ENCODE data around the gene NEK7. TPM values are rescaled to one million over a fixed set of nuclear protein-coding genes. Genes with fewer than 3 reads are reported as not detected.
A peak's percentile ranks its signal among the peaks of the same experiment; 100 is the strongest.
"Not testable (repeated sequence)": the region's sequence is repeated elsewhere in the genome, so short reads cannot be mapped to it uniquely, and the experiment has no call there.

NEK7 gene
- 10 to 100 TPM; 33.6 to 50.2 (median 39.6) TPM for polyA plus RNA-seq (ENCODE audit: insufficient read length in 10 of 10)
- long read RNA-seq, donor 1, full-length matches to known transcripts = 7 of 7 reads
- long read RNA-seq, donor 1, partial matches to known transcripts = 0 of 7 reads
- long read RNA-seq, donor 1, other reads (novel, unspliced or antisense) = 0 of 7 reads
- long read RNA-seq, donor 2, full-length matches to known transcripts = 6 of 6 reads
- long read RNA-seq, donor 2, partial matches to known transcripts = 0 of 6 reads
- long read RNA-seq, donor 2, other reads (novel, unspliced or antisense) = 0 of 6 reads
- long read RNA-seq, donor 3 = 0 reads
- long read RNA-seq, donor 4, full-length matches to known transcripts = 6 of 6 reads
- long read RNA-seq, donor 4, partial matches to known transcripts = 0 of 6 reads
- long read RNA-seq, donor 4, other reads (novel, unspliced or antisense) = 0 of 6 reads
- long read RNA-seq, donor 5, full-length matches to known transcripts = 8 of 8 reads
- long read RNA-seq, donor 5, partial matches to known transcripts = 0 of 8 reads
- long read RNA-seq, donor 5, other reads (novel, unspliced or antisense) = 0 of 8 reads
- long read RNA-seq, donor 6, full-length matches to known transcripts = 8 of 8 reads
- long read RNA-seq, donor 6, partial matches to known transcripts = 0 of 8 reads
- long read RNA-seq, donor 6, other reads (novel, unspliced or antisense) = 0 of 8 reads
- long read RNA-seq, donor 7, full-length matches to known transcripts = 3 of 3 reads
- long read RNA-seq, donor 7, partial matches to known transcripts = 0 of 3 reads
- long read RNA-seq, donor 7, other reads (novel, unspliced or antisense) = 0 of 3 reads
- long read RNA-seq, donor 8, full-length matches to known transcripts = 5 of 5 reads
- long read RNA-seq, donor 8, partial matches to known transcripts = 0 of 5 reads
- long read RNA-seq, donor 8, other reads (novel, unspliced or antisense) = 0 of 5 reads
- long read RNA-seq, donor 9, full-length matches to known transcripts = 2 of 2 reads
- long read RNA-seq, donor 9, partial matches to known transcripts = 0 of 2 reads
- long read RNA-seq, donor 9, other reads (novel, unspliced or antisense) = 0 of 2 reads

DNA sequence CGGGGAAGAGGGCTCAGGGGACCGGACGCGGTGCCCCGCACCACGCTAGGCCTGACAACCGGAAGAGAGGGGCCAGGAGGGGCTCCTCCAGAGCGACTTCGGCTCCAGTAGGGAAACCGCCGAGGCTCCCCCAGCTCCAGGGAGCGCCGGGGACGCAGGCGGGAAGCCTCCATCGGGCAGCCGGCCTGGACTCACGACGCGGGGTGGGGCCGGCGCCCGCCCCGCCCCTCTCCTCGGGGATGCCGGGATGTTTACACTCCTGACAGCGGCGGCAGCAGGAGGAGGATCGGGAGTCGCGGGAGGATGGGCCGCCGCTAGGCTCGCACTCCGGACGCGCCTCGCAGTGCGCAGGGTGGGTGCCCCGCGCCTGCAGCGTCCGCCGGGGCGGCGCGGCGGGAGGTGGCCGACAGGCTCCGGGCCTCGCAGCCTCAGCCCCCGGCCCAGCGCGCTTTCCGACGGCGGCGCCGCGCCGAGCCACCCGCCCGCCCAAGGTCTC lies at the start of gene NEK7:
NEK7 (plus strand) TSS at position 254 of the 496 bp plus-strand sequence. CDS start 75,583 bp downstream, outside the sequence.
- DNase-seq = peak; percentile 89 to 96 (median 89)

DNA sequence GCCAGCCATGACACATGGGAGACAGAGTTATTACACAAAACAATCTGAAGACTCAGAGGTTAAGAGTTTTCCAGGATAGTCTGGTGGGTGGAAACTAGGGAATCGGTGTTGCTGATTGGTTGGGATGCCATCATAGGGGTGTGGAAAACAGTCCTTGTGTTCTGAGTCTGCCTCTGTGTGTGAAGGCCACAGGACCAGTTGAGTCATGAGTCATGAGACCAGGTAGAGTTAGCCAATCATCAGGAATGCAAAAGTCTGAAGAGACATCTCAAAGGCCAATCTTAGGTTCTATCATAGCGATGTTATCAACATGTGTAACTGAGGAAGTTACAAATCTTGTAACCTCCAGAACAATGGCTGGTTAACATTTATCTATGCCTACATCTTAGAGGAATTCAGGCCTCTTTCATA lies 49.7 kb upstream of the NEK7 start:
- no peak for DNase-seq

DNA sequence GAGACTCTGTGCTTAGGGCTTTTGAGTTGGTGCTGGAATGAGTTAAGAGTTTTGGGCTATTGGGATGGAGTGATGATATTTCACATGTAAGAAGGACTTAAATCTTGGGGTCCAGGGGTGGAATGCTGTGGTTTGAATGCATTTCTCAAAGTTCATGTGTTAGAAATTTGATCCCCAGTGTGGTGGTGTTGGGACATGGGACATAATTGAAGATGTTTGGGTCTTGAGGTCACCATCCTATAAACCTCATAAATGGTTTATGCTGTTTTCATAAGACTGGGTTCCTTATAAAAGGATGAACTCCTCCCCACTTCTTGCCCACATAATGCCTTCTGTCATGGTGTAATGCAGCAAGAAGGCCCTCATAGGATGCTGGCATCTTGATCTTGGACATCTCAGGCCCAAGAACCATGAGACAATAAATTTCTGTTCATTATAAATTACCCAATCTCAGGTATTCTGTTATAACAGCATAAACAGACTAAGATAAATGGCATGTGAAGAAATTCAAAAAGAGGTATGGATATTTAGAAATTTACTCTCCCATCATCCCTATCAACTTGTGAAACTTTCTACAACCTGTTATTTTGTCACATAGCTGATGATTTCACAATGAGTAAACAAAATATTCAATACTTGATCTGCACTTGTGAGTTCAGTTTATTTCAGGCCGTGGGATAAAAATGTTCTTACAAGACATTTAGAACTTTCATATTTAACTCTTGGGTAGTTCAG lies 48.0 kb upstream of the NEK7 start:
- DNase-seq = no peak

DNA sequence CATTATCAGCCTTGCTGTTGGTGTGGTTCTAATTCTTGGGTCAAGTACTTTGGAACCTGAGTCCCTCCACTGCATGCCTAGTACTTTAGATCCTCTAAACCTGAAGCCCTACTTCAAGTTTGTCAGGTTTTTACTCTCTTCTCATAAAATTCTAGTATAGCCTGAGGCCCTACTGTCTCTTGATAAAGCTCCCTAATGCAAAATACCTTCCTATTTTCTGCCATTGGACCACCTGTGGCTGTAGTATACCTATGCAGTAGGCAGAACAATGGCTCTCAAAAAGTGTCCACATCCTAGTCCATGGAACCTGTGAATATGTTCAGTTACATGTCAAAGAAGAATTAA lies 47.5 kb upstream of the NEK7 start:
- DNase-seq = no peak

DNA sequence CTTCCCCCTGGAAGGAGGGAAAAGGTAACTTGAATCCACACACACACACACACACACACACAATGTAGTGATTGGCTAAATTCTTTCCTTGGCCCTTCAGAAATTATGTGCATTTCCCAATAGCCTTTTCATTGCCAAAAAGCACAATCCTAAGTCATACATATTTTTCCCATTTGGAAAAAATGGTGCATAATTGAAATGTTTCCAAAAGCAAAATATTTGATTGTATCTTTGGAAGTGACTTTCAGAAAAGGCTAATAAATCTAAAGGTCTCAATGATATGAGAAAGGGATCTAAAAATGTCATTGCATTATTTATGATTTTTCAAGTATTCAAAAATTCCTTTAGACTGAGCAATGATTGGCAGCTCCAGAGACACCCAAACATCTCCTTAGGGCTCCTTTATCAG lies 43.5 kb upstream of the NEK7 start:
- DNase-seq = peak; percentile 44 to 90 (median 79)

- DNase-seq = no peak
Observed at GRCh38 chr1:198116069-198116468, 40.7 kb upstream of the NEK7 start.

GRCh38 chr1:198116469-198116868 lies 40.3 kb upstream of the NEK7 start:
- no peak for DNase-seq

- DNase-seq = no peak
Observed at GRCh38 chr1:198117267-198117666, 39.5 kb upstream of the NEK7 start.

GRCh38 chr1:198118134-198118533 lies 38.7 kb upstream of the NEK7 start:
- peak; percentile 90 to 94 (median 94) for DNase-seq

- DNase-seq = no peak
Observed at GRCh38 chr1:198119906-198120305, 36.9 kb upstream of the NEK7 start.

DNA sequence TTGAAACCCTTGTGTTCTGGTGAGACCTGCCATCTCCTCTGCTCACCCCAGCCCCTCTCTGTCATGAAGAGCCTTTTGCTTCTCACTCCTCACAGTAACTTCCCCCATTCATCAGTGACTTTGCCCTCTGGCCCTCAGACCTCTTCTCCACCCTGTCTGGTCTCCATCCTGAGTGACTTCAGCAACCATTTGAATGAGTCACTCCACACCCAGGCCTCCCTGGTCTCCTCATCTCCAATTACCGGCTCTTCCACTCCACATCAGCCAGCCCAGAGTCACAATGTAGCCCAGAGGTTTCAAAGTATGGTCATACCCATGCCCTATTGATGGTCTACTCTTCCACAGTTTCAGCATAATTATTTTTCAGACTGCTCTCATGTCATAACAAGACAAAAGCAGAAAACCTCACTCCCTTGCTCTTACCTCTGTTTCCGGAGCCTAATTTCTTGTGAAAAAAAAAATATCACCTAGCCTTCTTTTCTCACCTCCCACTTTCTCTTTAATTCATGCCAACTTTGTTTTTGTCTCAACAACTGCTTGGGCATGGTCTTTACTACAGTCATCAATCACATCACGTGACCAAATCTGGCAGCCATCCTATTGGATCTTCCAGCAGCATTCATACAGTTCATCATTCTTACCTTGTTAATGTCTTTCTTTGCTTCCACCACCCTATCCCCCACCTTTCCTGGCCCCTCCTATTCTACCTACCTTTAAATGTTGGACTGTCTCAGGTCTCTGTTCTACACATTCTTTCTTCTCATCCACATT lies 35.6 kb upstream of the NEK7 start:
- DNase-seq = peak in 1 of 3 donors; percentile 85

DNA sequence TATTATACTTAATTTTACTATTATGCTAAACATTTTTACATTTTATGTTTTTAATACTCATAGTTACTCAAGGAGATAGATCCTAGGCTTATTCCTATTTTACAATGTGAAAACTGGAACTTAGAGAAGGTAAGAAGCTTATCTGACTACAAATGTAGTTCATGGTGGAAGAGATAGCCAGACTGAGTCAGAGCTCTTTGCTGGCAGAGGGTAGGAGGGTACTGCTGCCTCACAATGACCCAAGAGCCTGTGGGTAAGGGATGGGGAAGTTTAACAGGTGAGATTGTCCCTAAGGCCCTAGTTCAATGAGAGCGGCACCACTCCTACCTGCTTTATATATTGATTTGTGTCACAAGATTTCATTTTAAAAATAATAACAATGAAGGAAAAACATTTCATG lies 34.1 kb upstream of the NEK7 start:
- no peak for DNase-seq

- peak; percentile 32 to 89 (median 60) for DNase-seq
Observed at GRCh38 chr1:198123133-198123532, 33.7 kb upstream of the NEK7 start.

- DNase-seq = no peak
Observed at GRCh38 chr1:198124673-198125072, 32.1 kb upstream of the NEK7 start.

GRCh38 chr1:198125995-198126735 lies 30.6 kb upstream of the NEK7 start:
- peak in 1 of 3 donors; percentile 79 for DNase-seq

DNA sequence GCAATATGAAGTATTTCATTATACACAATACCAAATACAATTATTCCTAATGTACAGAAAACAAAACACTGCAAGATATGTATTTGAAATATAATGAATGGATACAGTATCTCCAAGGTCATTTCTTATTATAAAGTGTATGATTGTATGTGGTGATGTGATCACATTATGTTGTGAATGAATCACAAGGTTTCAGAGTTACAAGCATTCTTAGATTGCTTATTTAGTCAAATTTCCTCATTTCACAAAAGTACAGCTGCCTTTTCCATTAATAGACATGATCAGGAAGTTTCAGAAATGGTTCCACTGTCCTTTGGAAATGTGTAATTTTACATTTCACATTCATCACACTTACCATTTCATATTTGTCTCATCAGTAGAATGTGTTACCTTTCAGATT lies 28.3 kb upstream of the NEK7 start:
- no peak for DNase-seq

DNA sequence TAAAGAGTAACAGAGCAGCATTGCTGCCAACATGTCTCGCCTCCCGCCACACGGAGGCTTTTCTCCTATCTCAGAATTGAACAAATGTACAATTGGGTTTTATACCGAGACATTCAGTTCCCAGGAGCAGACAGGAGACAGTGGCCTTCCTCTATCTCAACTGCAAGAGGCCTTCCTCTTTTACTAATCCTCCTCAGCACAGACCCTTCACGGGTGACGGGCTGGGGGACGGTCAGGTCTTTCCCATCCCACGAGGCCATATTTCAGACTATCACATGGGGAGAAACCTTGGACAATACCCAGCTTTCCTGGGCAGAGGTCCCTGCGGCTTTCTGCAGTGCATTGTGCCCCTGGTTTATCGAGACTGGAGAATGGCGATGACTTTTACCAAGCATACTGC lies 26.7 kb upstream of the NEK7 start:
- DNase-seq = not testable (repeated sequence)

DNA sequence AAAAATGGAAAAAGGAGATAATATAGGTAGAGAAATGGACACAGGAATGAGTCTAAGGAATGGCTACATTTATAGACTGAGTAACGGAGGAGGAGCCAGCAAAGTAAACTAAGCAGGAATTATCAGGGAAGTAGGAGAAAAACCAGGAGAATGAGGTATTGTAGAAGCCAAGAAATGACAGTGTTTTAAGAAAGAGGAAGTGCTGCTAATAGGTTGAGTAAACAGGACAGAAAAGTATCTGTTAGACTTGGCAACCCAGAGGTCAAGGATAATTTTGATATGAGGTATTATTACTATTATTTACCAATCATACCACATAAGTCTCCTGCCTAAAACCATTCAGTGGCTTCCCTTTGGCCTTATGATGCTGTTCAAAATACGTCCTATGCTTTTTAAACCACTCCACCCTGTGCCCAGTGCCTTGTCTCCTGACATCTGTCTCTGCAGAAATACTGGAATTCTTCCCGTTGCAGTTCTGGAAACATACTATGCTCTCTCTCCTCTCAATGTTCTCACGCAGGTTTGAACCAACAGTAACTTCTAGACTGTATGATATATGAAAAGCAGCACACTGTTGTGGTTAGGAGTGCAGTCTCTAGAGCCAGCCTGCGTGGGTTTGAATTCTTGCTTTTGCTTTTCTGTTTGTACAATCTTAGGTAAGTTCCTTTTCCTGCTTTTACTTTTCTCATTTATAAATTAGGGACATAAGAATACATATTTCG lies 24.6 kb upstream of the NEK7 start:
- DNase-seq = no peak

- DNase-seq = no peak
Observed at GRCh38 chr1:198134252-198134651, 22.5 kb upstream of the NEK7 start.

Data from muscle of back (tissue), 13 donors.